A673 (cell line): ENCODE results near the gene ANKRD23.

ENCODE experiments used
- EZH2 ChIP-seq: fragments of 200-600 bp; sonication (generic); IDR thresholded peaks from 2 replicates; pipeline ENCODE4 v1.6.1; 2017; ENCODE audit warnings: borderline replicate concordance, low read depth, mild to moderate bottlenecking, mixed read lengths, antibody characterized with exemption, low read length; ENCODE audit not compliant: poor library complexity, severe bottlenecking
- TF ChIP-seq, protein P1 (sequence below): fragments of 300-800, 200-600 bp; sonication (generic); conservative IDR thresholded peaks from 2 replicates; pipeline ENCODE4 v1.5.1; 2017; ENCODE audit warnings: low read depth, mild to moderate bottlenecking, antibody characterized with exemption, low read length, moderate library complexity, mixed read lengths

DNA sequence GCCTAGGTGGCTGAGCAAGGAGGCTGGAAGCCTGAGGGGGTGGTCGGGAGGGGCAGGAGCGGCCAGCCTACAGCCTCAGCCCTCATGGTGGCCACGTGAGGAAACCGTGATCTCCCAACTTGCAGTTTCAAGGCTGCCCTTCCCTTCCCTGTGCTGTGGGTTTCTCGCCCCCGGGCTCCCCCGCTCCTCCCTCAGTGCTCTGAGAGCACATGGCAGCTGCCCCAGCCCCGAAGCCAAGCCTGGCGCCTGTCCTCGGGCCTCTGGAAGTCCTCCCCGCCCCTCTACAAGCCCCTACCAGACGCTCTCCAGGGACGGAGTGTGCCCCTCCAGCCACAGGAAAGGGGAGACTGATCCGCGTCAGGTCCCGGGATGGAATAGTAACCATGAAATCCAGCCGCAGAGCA lies 586 bp upstream of the ANKRD23 start:
- TF ChIP-seq, protein P1, sequence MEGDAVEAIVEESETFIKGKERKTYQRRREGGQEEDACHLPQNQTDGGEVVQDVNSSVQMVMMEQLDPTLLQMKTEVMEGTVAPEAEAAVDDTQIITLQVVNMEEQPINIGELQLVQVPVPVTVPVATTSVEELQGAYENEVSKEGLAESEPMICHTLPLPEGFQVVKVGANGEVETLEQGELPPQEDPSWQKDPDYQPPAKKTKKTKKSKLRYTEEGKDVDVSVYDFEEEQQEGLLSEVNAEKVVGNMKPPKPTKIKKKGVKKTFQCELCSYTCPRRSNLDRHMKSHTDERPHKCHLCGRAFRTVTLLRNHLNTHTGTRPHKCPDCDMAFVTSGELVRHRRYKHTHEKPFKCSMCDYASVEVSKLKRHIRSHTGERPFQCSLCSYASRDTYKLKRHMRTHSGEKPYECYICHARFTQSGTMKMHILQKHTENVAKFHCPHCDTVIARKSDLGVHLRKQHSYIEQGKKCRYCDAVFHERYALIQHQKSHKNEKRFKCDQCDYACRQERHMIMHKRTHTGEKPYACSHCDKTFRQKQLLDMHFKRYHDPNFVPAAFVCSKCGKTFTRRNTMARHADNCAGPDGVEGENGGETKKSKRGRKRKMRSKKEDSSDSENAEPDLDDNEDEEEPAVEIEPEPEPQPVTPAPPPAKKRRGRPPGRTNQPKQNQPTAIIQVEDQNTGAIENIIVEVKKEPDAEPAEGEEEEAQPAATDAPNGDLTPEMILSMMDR = no peak
- TF ChIP-seq EZH2 = no peak
